Mammary epithelial cell (primary cell): Measurements from ENCODE around the gene JPH4.

Experiments used
- EZH2 ChIP-seq: IDR thresholded peaks from 2 replicates; pipeline ENCODE4 v1.6.1; 2012; ENCODE audit warnings: low read length, inconsistent platforms, borderline replicate concordance
- TF ChIP-seq, protein P1 (sequence below), 2 donors: IDR thresholded peaks in 1 of 2; conservative IDR thresholded peaks in 1 of 2; 2 replicates each; pipeline ENCODE4 v1.5.1; 2011 to 2012; ENCODE audit warnings: inconsistent platforms in 2 of 2, low read length in 2 of 2, mild to moderate bottlenecking in 2 of 2, control low read depth in 1 of 2, low read depth in 1 of 2; ENCODE audit not compliant: insufficient read depth in 1 of 2; ENCODE audit errors: extremely low read depth in 1 of 2

DNA sequence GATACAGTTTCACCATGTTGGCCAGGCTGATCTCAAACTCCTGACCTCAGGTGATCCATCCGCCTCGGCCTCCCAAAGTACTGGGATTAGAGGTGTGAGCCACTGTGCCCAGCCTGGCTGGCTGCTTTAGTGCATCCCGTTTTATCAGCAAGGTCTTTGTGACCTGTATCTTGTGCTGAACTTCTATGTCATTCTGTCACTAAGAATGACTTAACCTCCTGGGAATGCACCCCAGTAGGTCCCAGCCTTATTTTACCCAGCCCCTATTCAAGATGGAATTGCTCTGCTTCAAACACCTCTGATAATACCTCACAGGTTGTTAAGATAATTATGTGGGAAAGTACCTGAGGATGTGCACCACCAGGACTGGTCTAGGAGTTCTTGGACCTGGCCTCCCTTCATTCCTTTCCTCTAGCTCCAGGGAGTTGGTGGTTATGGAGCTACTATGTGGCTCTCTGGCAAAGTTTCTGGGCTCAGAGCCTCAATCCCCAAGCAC, 26.1 kb upstream of the JPH4 start:
- no peak for TF ChIP-seq EZH2
- TF ChIP-seq, protein P1, sequence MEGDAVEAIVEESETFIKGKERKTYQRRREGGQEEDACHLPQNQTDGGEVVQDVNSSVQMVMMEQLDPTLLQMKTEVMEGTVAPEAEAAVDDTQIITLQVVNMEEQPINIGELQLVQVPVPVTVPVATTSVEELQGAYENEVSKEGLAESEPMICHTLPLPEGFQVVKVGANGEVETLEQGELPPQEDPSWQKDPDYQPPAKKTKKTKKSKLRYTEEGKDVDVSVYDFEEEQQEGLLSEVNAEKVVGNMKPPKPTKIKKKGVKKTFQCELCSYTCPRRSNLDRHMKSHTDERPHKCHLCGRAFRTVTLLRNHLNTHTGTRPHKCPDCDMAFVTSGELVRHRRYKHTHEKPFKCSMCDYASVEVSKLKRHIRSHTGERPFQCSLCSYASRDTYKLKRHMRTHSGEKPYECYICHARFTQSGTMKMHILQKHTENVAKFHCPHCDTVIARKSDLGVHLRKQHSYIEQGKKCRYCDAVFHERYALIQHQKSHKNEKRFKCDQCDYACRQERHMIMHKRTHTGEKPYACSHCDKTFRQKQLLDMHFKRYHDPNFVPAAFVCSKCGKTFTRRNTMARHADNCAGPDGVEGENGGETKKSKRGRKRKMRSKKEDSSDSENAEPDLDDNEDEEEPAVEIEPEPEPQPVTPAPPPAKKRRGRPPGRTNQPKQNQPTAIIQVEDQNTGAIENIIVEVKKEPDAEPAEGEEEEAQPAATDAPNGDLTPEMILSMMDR (conservative IDR thresholded peaks at IDR 0.05 in 1 of 2, IDR thresholded peaks at IDR 0.05 in 1 of 2; ENCODE audit: extremely low read depth in 1 of 2, insufficient read depth in 1 of 2, low read depth in 1 of 2, low read length in 2 of 2), result no peak
